ENCODE data around the gene RNPS1. TPM values are rescaled to one million over a fixed set of nuclear protein-coding genes. Genes with fewer than 3 reads are reported as not detected.
A peak's percentile ranks its signal among the peaks of the same experiment; 100 is the strongest.

The RNPS1 gene
- total RNA-seq, 2 donors from 2014 or later = 163 to 241 TPM

- Histone ChIP-seq H3K4me3 (no peak overlapping the region), H3K4me1 (replicated peaks) (peaks cover 20% of the 10 kb centered on the region), H3K27me3 (replicated peaks; ENCODE audit: insufficient read depth) (no peaks in the 10 kb centered on the region), H3K27ac (no peak overlapping the region), H3K9me3 (no peaks in the 10 kb centered on the region), H3K36me3 (peaks cover 0 to 16% of the 10 kb centered on the region in 2 donors)
- WGBS = 74% methylated on average over 10 of the region's 23 CpGs
- TF ChIP-seq POLR2A (IDR thresholded peaks at IDR 0.05) (no peak), POLR2AphosphoS5 (IDR thresholded peaks at IDR 0.05) (no peak)
- DNase-seq (ENCODE audit: low spot score) = no peak
- intact Hi-C loops (cut with DNase I) = loop anchor here (10.0 kb wide), 1 partner anchor 46 kb away; the partner anchor contains the start of gene ECI1
These were observed 59.6 kb downstream of the RNPS1 start for GRCh38 chr16:2208308-2208707.

DNA sequence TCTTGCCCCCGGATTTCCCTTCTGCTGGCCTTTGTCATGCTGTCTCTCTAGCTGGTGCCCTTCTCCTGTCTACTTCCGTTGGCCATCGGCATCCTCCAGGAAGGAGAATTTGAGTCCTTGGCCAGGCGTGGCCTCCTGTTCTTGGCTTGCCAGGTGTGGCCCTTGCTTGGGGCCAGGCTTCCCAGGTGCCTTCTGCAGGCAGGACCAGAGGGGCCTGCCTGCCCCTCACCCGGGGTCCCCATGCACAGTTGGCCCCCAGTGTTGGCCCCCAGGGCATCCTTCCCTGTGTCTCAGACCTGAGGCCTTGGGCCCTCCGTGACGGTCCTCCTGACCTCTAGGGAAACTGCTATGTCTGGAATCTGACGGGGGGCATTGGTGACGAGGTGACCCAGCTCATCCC, 60.1 kb downstream of the RNPS1 start:
- intact Hi-C loops (cut with DNase I) = loop anchor here (10.0 kb wide), 1 partner anchor 47 kb away; the partner anchor contains the start of gene ECI1
- Histone ChIP-seq H3K4me3 (no peak overlapping the region), H3K27ac (no peak overlapping the region), H3K36me3 (peaks cover 0 to 16% of the 10 kb centered on the region in 2 donors), H3K9me3 (no peaks in the 10 kb centered on the region), H3K27me3 (replicated peaks; ENCODE audit: insufficient read depth) (no peaks in the 10 kb centered on the region), H3K4me1 (replicated peaks) (peaks cover 15% of the 10 kb centered on the region)
- no peak for TF ChIP-seq POLR2AphosphoS5 (IDR thresholded peaks at IDR 0.05)
- no peak for TF ChIP-seq CTCF (IDR thresholded peaks at IDR 0.05)
- no peak for TF ChIP-seq POLR2A (IDR thresholded peaks at IDR 0.05)
- DNase-seq (ENCODE audit: low spot score) = no peak
- 88% methylated on average over 9 of the region's 9 CpGs for WGBS

DNA sequence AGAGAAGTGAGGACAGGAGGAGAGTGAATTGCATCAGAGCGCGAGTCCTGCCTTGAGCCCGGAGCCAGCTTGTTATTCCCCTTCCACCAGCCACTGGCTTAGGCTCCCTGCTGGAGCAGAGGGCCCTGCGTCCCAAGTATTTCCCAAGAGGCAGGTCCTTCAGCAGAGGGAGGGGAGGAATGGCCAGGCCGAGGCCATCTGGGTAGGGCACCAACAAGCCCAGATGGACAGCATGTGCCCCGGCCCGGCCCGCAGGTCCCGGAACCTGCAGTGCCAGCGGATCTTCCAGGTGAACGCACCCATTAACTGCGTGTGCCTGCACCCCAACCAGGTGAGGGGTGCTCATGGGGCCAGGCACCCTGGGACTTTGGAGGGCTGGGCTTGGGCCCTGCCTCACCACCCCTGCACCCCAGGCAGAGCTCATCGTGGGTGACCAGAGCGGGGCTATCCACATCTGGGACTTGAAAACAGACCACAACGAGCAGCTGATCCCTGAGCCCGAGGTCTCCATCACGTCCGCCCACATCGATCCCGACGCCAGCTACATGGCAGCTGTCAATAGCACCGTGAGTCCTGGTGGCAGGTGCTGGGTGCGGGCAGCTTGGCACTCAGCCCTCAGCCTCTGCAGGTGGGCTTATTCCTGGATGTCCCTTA, 61.0 kb downstream of the RNPS1 start:
- DNase-seq (ENCODE audit: low spot score) = no peak
- peaks cover 0 to 16% of the 10 kb centered on the region in 2 donors for H3K36me3 ChIP-seq
- H3K4me1 ChIP-seq (replicated peaks) = peaks cover 7% of the 10 kb centered on the region
- no peak overlapping the region for H3K27ac ChIP-seq
- no peak for TF ChIP-seq POLR2A (IDR thresholded peaks at IDR 0.05)
- TF ChIP-seq CTCF (IDR thresholded peaks at IDR 0.05) = no peak
- TF ChIP-seq POLR2AphosphoS5 (IDR thresholded peaks at IDR 0.05) = no peak
- no peak overlapping the region for H3K4me3 ChIP-seq
- H3K9me3 ChIP-seq = no peaks in the 10 kb centered on the region
- no peaks in the 10 kb centered on the region for H3K27me3 ChIP-seq (replicated peaks; ENCODE audit: insufficient read depth)
- intact Hi-C loops (cut with DNase I) = loop anchor here (10.0 kb wide), 1 partner anchor 48 kb away; the partner anchor contains the start of gene ECI1
- 89% methylated on average over 23 of the region's 23 CpGs for WGBS

- peaks cover 6% of the 10 kb centered on the region for H3K4me1 ChIP-seq (replicated peaks)
- TF ChIP-seq POLR2AphosphoS5 (IDR thresholded peaks at IDR 0.05) (no peak), POLR2A (IDR thresholded peaks at IDR 0.05) (no peak), CTCF (IDR thresholded peaks at IDR 0.05) (no peak)
- intact Hi-C loops (cut with DNase I) = loop anchor here (10.0 kb wide), 1 partner anchor 48 kb away; the partner anchor contains the start of gene ECI1
- H3K9me3 ChIP-seq = no peaks in the 10 kb centered on the region
- peak overlapping the region; percentile 78 to 83 for H3K4me3 ChIP-seq
- no peaks in the 10 kb centered on the region for H3K27me3 ChIP-seq (replicated peaks; ENCODE audit: insufficient read depth)
- H3K36me3 ChIP-seq = peaks cover 0 to 16% of the 10 kb centered on the region in 2 donors
- 83% methylated on average over 18 of the region's 18 CpGs for WGBS
- peak overlapping the region in 1 of 2 donors; percentile 97 for H3K27ac ChIP-seq
- DNase-seq (ENCODE audit: low spot score) = no peak
These were observed 61.5 kb downstream of the RNPS1 start for GRCh38 chr16:2206420-2206779.

DNA sequence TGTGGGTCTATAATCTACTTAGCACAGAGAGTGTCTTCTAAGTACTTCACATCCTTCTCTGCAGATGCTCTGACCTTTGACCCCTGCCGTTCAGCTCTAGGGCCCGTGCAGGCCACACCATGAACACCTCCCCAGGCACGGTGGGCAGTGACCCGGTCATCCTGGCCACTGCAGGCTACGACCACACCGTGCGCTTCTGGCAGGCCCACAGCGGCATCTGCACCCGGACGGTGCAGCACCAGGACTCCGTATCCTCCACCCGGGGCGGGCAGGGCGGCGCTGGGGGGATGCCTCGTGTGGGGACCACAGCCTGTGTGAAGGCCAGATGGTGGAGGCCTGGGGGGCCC, 62.0 kb downstream of the RNPS1 start:
- Histone ChIP-seq H3K27me3 (replicated peaks; ENCODE audit: insufficient read depth) (no peaks in the 10 kb centered on the region), H3K27ac (peak overlapping the region; percentile 97), H3K36me3 (peaks cover 0 to 16% of the 10 kb centered on the region in 2 donors), H3K4me3 (peak overlapping the region; percentile 78 to 83), H3K4me1 (replicated peaks) (peaks cover 6% of the 10 kb centered on the region), H3K9me3 (no peaks in the 10 kb centered on the region)
- DNase-seq (ENCODE audit: low spot score) = no peak
- intact Hi-C loops (cut with DNase I) = loop anchor here (10.0 kb wide), 1 partner anchor 49 kb away; the partner anchor contains the start of gene ECI1
- no peak for TF ChIP-seq POLR2AphosphoS5 (IDR thresholded peaks at IDR 0.05)
- no peak for TF ChIP-seq CTCF (IDR thresholded peaks at IDR 0.05)
- TF ChIP-seq POLR2A (IDR thresholded peaks at IDR 0.05) = no peak
- WGBS = 5% methylated on average over 16 of the region's 16 CpGs

Measured in prostate gland (tissue), 2 donors.